Endothelial cell of umbilical vein (primary cell): ENCODE data around the gene CTDSPL. TPM values are rescaled to one million over a fixed set of nuclear protein-coding genes. Genes with fewer than 3 reads are reported as not detected.

ENCODE experiments used
- BruUV-seq: library from RNA; stranded (reverse); fragments of 400-500 nt; replicated peaks from 2 replicates; lab custom pipeline; 2021; lab: Mats Ljungman, UMichigan
- CTCF ChIA-PET: fragments of 300-600, 350-600 bp; sonication (Branson Sonifier 250); formaldehyde crosslinking; loops from one replicate; lab custom pipeline; 2021; ENCODE audit warnings: antibody characterized with exemption, inconsistent platforms; lab: Charles Lee
- POLR2A ChIA-PET: fragments of 300-600, 350-600 bp; sonication (Branson Sonifier 250); formaldehyde crosslinking; loops from one replicate; lab custom pipeline; 2021; ENCODE audit warnings: antibody characterized with exemption, inconsistent platforms; lab: Charles Lee
- DNase-seq: peaks from one replicate; pipeline ENCODE4 v3.0.0-alpha.2; 2011; ENCODE audit warnings: low read depth, low spot score
- FAIRE-seq: peaks from 2 replicates; lab custom pipeline; 2011; peaks lifted over from hg19 to GRCh38; lab: Jason Lieb, UNC
- H2AFZ ChIP-seq: 2 replicates; pipeline ENCODE4 v1.6.0; 2012; ENCODE audit warnings: low read depth, low read length, control low read depth, inconsistent platforms
- H3K27ac ChIP-seq: 2 replicates; pipeline ENCODE4 v1.5.1; 2011; ENCODE audit warnings: low read depth, mild to moderate bottlenecking, control low read depth, low read length, moderate library complexity; ENCODE audit not compliant: insufficient read depth
- H3K27me3 ChIP-seq, 2 experiments: 2 replicates each; pipeline versions ENCODE4 v1.6.0 to v1.6.1; 2011; ENCODE audit warnings: low read length in 2 of 2, mixed read lengths in 1 of 2; ENCODE audit not compliant: control insufficient read depth in 2 of 2, insufficient read depth in 2 of 2
- H3K36me3 ChIP-seq, 2 experiments: 2 replicates in 1 of 2; 3 replicates in 1 of 2; pipeline ENCODE4 v1.5.1; 2011; ENCODE audit warnings: low read length in 2 of 2, mild to moderate bottlenecking in 1 of 2, moderate library complexity in 1 of 2; ENCODE audit not compliant: control insufficient read depth in 2 of 2, insufficient read depth in 2 of 2; ENCODE audit errors: extremely low read depth in 1 of 2
- H3K4me1 ChIP-seq: 3 replicates; pipeline ENCODE4 v1.5.1; 2011; ENCODE audit warnings: mild to moderate bottlenecking, low read length; ENCODE audit not compliant: control insufficient read depth, insufficient read depth; ENCODE audit errors: extremely low read depth
- H3K4me2 ChIP-seq: 2 replicates; pipeline ENCODE4 v1.6.1; 2011; ENCODE audit warnings: low read length, control low read depth, mixed read lengths; ENCODE audit not compliant: insufficient read depth
- H3K4me3 ChIP-seq, 3 experiments: fragments of 200-600 bp in 1 of 3; sonication (generic), shearing (Covaris generic) in 1 of 3; replicated peaks in 1 of 3; 2 replicates each; pipeline ENCODE4 v1.5.1; 2011 to 2016; ENCODE audit warnings: control low read depth in 3 of 3, low read length in 3 of 3, mild to moderate bottlenecking in 2 of 3, inconsistent platforms in 1 of 3, low read depth in 1 of 3, moderate library complexity in 1 of 3; ENCODE audit not compliant: insufficient read depth in 1 of 3
- H3K79me2 ChIP-seq: 2 replicates; pipeline ENCODE4 v1.6.0; 2012; ENCODE audit warnings: low read length, inconsistent platforms; ENCODE audit not compliant: control insufficient read depth, insufficient read depth
- H3K9ac ChIP-seq: replicated peaks from 2 replicates; pipeline ENCODE3; 2011; ENCODE audit warnings: low read length, control low read depth; ENCODE audit not compliant: insufficient read depth; ENCODE audit errors: extremely low read depth
- H3K9me1 ChIP-seq: replicated peaks from 3 replicates; pipeline ENCODE4 v1.6.0; 2011; ENCODE audit warnings: mild to moderate bottlenecking, low read length; ENCODE audit not compliant: control insufficient read depth, insufficient read depth; ENCODE audit errors: extremely low read depth
- H3K9me3 ChIP-seq: replicated peaks from 2 replicates; pipeline ENCODE4 v1.5.1; 2012; ENCODE audit warnings: low read length, inconsistent platforms; ENCODE audit not compliant: control insufficient read depth, insufficient read depth
- H4K20me1 ChIP-seq: replicated peaks from 2 replicates; pipeline ENCODE3; 2011; ENCODE audit warnings: mild to moderate bottlenecking, low read length; ENCODE audit not compliant: control insufficient read depth, insufficient read depth; ENCODE audit errors: extremely low read depth
- EZH2 ChIP-seq: IDR thresholded peaks from 2 replicates; pipeline ENCODE4 v1.6.1; 2012; ENCODE audit warnings: borderline replicate concordance, low read depth, mild to moderate bottlenecking, moderate library complexity, low read length, inconsistent platforms; ENCODE audit not compliant: severe bottlenecking
- FOS ChIP-seq: IDR thresholded peaks from 2 replicates; pipeline ENCODE4 v1.6.1; 2011; ENCODE audit warnings: mild to moderate bottlenecking, low read length, moderate library complexity, borderline replicate concordance; ENCODE audit not compliant: insufficient read depth
- GATA2 ChIP-seq: IDR thresholded peaks from 2 replicates; pipeline ENCODE4 v1.7.0; 2011; ENCODE audit warnings: low read depth, mild to moderate bottlenecking, moderate library complexity, mixed read lengths, low read length; ENCODE audit not compliant: insufficient read length, insufficient read depth
- JUN ChIP-seq: IDR thresholded peaks from 2 replicates; pipeline ENCODE4 v1.6.1; 2011; ENCODE audit warnings: borderline replicate concordance, low read depth; ENCODE audit not compliant: insufficient read length, insufficient read depth
- MYC ChIP-seq: IDR thresholded peaks from one replicate; pipeline ENCODE4 v1.6.1; 2011; ENCODE audit warnings: mild to moderate bottlenecking, low read depth, low read length
- POLR2A ChIP-seq: IDR thresholded peaks from 2 replicates; pipeline ENCODE4 v1.6.1; 2012; ENCODE audit warnings: low read depth, mild to moderate bottlenecking, control low read depth, low read length
- POLR2AphosphoS5 ChIP-seq: IDR thresholded peaks from 2 replicates; pipeline ENCODE4 v1.6.1; 2012; ENCODE audit warnings: low read depth, mild to moderate bottlenecking, control low read depth, low read length, moderate library complexity; ENCODE audit not compliant: insufficient read depth
- dilution Hi-C: fragments of 300-500 bp; cut with MboI; formaldehyde crosslinking; loops from one replicate; pipeline ENCODE4 v1.15.0; 2019; ENCODE audit warnings: low sequenced_read_pairs; ENCODE audit not compliant: extremely low pct_ligation_motif_present
- intact Hi-C: fragments of 100-400 bp; cut with micrococcal nuclease; formaldehyde crosslinking; loops from one replicate; pipeline ENCODE4 v1.10.0; 2022
- polyA plus RNA-seq, 4 experiments: library from polyadenylated mRNA; depleted of rRNA in 3 of 4; stranded (reverse) in 3 of 4; unstranded in 1 of 4; fragments of >200 nt; gene quantifications; 2 replicates each; pipeline versions ENCODE4 v1.2.1 to v1.2.3, GENCODE V29; 2011 to 2012; ENCODE audit warnings: missing spikeins in 1 of 4
- total RNA-seq: library from RNA; stranded (reverse); gene quantifications from 2 replicates; pipeline ENCODE4 v1.2.3, GENCODE V29; 2021
- TF ChIP-seq, protein P1 (sequence below), 2 donors: IDR thresholded peaks; 1 replicate in 1 of 2; 2 replicates in 1 of 2; pipeline ENCODE4 v1.5.1; 2011; ENCODE audit warnings: low read length in 2 of 2, mild to moderate bottlenecking in 2 of 2, moderate library complexity in 2 of 2, control low read depth in 1 of 2, inconsistent platforms in 1 of 2, low read depth in 1 of 2; ENCODE audit not compliant: insufficient read depth in 1 of 2; ENCODE audit errors: extremely low read depth in 1 of 2
- TF ChIP-seq, protein P2 (sequence below): IDR thresholded peaks from 2 replicates; pipeline ENCODE4 v1.6.1; 2011; ENCODE audit not compliant: insufficient read depth, insufficient read length

CTDSPL gene
- total and polyA plus RNA-seq, 2 donors (not counting 3 experiments of a cell fraction or from before 2014, with no cell fraction given): 30.1 to 43.2 TPM

- Histone ChIP-seq H3K9me1 (no peaks in the 10 kb centered on the region), H2AFZ (no peak overlapping the region), H3K27ac (no peak overlapping the region), H3K9me3 (no peaks in the 10 kb centered on the region), H3K79me2 (no peaks in the 10 kb centered on the region), H3K4me2 (no peak overlapping the region), H3K4me3 (no peak overlapping the region), H3K9ac (no peak overlapping the region), H3K27me3 (no peaks in the 10 kb centered on the region), H4K20me1 (no peaks in the 10 kb centered on the region), H3K4me1 (peaks cover 9% of the 10 kb centered on the region), H3K36me3 (no peaks in the 10 kb centered on the region)
- dilution Hi-C loops: no loop called here
- POLR2A ChIA-PET: interaction anchor here (1.5 kb wide), 1 partner anchor 112 kb away, joined by 5 read pairs; no protein-coding TSS in a partner anchor
- TF ChIP-seq, protein P1, sequence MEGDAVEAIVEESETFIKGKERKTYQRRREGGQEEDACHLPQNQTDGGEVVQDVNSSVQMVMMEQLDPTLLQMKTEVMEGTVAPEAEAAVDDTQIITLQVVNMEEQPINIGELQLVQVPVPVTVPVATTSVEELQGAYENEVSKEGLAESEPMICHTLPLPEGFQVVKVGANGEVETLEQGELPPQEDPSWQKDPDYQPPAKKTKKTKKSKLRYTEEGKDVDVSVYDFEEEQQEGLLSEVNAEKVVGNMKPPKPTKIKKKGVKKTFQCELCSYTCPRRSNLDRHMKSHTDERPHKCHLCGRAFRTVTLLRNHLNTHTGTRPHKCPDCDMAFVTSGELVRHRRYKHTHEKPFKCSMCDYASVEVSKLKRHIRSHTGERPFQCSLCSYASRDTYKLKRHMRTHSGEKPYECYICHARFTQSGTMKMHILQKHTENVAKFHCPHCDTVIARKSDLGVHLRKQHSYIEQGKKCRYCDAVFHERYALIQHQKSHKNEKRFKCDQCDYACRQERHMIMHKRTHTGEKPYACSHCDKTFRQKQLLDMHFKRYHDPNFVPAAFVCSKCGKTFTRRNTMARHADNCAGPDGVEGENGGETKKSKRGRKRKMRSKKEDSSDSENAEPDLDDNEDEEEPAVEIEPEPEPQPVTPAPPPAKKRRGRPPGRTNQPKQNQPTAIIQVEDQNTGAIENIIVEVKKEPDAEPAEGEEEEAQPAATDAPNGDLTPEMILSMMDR (IDR thresholded peaks at IDR 0.05; ENCODE audit: extremely low read depth in 1 of 2, insufficient read depth in 1 of 2, low read depth in 1 of 2, low read length in 2 of 2): peak; percentile 86 to 87
- no peak for TF ChIP-seq MYC
- CTCF ChIA-PET: interaction anchor here (0.6 to 3.9 kb wide), 33 partner anchors 8 to 262 kb away, joined by 3 to 34 read pairs (median 3); no protein-coding TSS in a partner anchor
- DNase-seq: peak; percentile 77
- intact Hi-C loops: loop anchor here (1.0 to 10.0 kb wide), 4 partner anchors 112 to 279 kb away; partner anchors contain the start of genes ACAA1 and MYD88
- FAIRE-seq: peak; percentile 97
- no TSS peak for BruUV-seq
These were observed 6.2 kb upstream of the CTDSPL start for GRCh38 chr3:37855363-37855970.

- no peak overlapping the region for H3K4me2 ChIP-seq
- no peaks in the 10 kb centered on the region for H3K36me3 ChIP-seq
These were observed 5.3 kb upstream of the CTDSPL start for GRCh38 chr3:37856381-37856780.

More at GRCh38 chr3:37856381-37856780, 5.3 kb upstream of the CTDSPL start:
- H3K9ac ChIP-seq: no peak overlapping the region
- ChIA-PET POLR2A (interaction anchor here (1.5 kb wide), 1 partner anchor 111 kb away, joined by 5 read pairs; no protein-coding TSS in a partner anchor), CTCF (interaction anchor here (0.6 to 3.9 kb wide), 21 partner anchors 8 to 261 kb away, joined by 3 to 34 read pairs (median 3); no protein-coding TSS in a partner anchor)
- TF ChIP-seq GATA2: no peak
- no peak for TF ChIP-seq JUN
- TF ChIP-seq, protein P2, sequence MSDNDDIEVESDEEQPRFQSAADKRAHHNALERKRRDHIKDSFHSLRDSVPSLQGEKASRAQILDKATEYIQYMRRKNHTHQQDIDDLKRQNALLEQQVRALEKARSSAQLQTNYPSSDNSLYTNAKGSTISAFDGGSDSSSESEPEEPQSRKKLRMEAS: no peak
- no peak for TF ChIP-seq POLR2A
- TF ChIP-seq, protein P1 (IDR thresholded peaks at IDR 0.05; ENCODE audit: extremely low read depth in 1 of 2, insufficient read depth in 1 of 2, low read depth in 1 of 2, low read length in 2 of 2): no peak
- TF ChIP-seq EZH2: no peak
- no peak for TF ChIP-seq MYC
- TF ChIP-seq POLR2AphosphoS5: no peak
- TF ChIP-seq FOS: no peak
- intact Hi-C loops: loop anchor here (10.0 kb wide), 1 partner anchor 278 kb away; the partner anchor contains the start of genes ACAA1 and MYD88
- H2AFZ ChIP-seq: no peak overlapping the region
- H3K4me3 ChIP-seq: no peak overlapping the region
- no peaks in the 10 kb centered on the region for H3K9me1 ChIP-seq
- H4K20me1 ChIP-seq: no peaks in the 10 kb centered on the region
- BruUV-seq: no TSS peak
- DNase-seq (no peak), FAIRE-seq (no peak)
- no peaks in the 10 kb centered on the region for H3K9me3 ChIP-seq
- peaks cover 12% of the 10 kb centered on the region for H3K4me1 ChIP-seq
- no peak overlapping the region for H3K27ac ChIP-seq
- H3K79me2 ChIP-seq: no peaks in the 10 kb centered on the region
- dilution Hi-C loops: no loop called here
- no peaks in the 10 kb centered on the region for H3K27me3 ChIP-seq
